OCI-LY7 (cell line): ENCODE results near the gene ZBTB33. TPM values are rescaled to one million over a fixed set of nuclear protein-coding genes. Genes with fewer than 3 reads are reported as not detected.

Experiments
- BruUV-seq: library from RNA; stranded (reverse); fragments of 400-500 nt; replicated peaks from 2 replicates; lab custom pipeline; 2021; lab: Mats Ljungman, UMichigan
- CTCF ChIA-PET: fragments of 300-600 bp; sonication (Branson Sonifier 250); formaldehyde crosslinking; loops from one replicate; lab custom pipeline; 2022; ENCODE audit warnings: antibody characterized with exemption; ENCODE audit not compliant: unreplicated experiment; lab: Charles Lee
- POLR2A ChIA-PET: fragments of 300-600 bp; sonication (Branson Sonifier 250); formaldehyde crosslinking; loops from one replicate; lab custom pipeline; 2022; ENCODE audit warnings: antibody characterized with exemption; lab: Charles Lee
- DNase-seq: peaks from one replicate; pipeline ENCODE4 v3.0.0-alpha.2; 2015; ENCODE audit warnings: low spot score
- H2AFZ ChIP-seq: fragments of 200-600 bp; sonication (generic), shearing (Covaris generic); 2 replicates; pipeline ENCODE4 v1.6.1; 2014; ENCODE audit warnings: mild to moderate bottlenecking, antibody characterized with exemption, low read length, moderate library complexity
- H3K27ac ChIP-seq: fragments of 200-600 bp; sonication (generic); 2 replicates; pipeline ENCODE4 v1.5.1; 2014; ENCODE audit warnings: mixed run types, low read depth, mild to moderate bottlenecking, moderate library complexity, low read length, inconsistent platforms; ENCODE audit not compliant: poor library complexity, severe bottlenecking
- H3K36me3 ChIP-seq: fragments of 200-600 bp; sonication (generic); 2 replicates; pipeline ENCODE4 v1.6.1; 2014; ENCODE audit warnings: mild to moderate bottlenecking, antibody characterized with exemption, low read length, moderate library complexity, mixed read lengths; ENCODE audit not compliant: insufficient read depth
- H3K4me1 ChIP-seq: fragments of 200-600 bp; sonication (generic); 2 replicates; pipeline ENCODE4 v1.5.1; 2014; ENCODE audit warnings: mild to moderate bottlenecking, low read length; ENCODE audit not compliant: insufficient read depth, poor library complexity, severe bottlenecking
- H3K4me2 ChIP-seq: fragments of 200-600 bp; sonication (generic); 2 replicates; pipeline ENCODE4 v1.6.1; 2014; ENCODE audit warnings: mild to moderate bottlenecking, low read length
- H3K4me3 ChIP-seq: fragments of 200-600 bp; sonication (generic); 2 replicates; pipeline ENCODE4 v1.5.1; 2014; ENCODE audit warnings: mild to moderate bottlenecking, low read depth, low read length; ENCODE audit not compliant: poor library complexity, severe bottlenecking
- H3K79me2 ChIP-seq: fragments of 200-600 bp; sonication (generic); 2 replicates; pipeline ENCODE4 v1.6.1; 2016; ENCODE audit warnings: low read depth, mild to moderate bottlenecking, low read length, moderate library complexity, mixed read lengths; ENCODE audit not compliant: insufficient read depth
- H3K9me2 ChIP-seq: fragments of 200-600 bp; sonication (generic); 2 replicates; pipeline ENCODE4 v1.6.1; 2016; ENCODE audit warnings: mild to moderate bottlenecking, low read length, mixed read lengths; ENCODE audit not compliant: insufficient read depth
- H3K9me3 ChIP-seq: fragments of 200-600 bp; sonication (generic); 2 replicates; pipeline ENCODE4 v1.6.1; 2014; ENCODE audit warnings: mild to moderate bottlenecking, mixed run types, low read length, mixed read lengths
- H4K20me1 ChIP-seq: fragments of 200-600 bp; sonication (generic); 2 replicates; pipeline ENCODE4 v1.6.1; 2014; ENCODE audit warnings: mild to moderate bottlenecking, antibody characterized with exemption, low read length, moderate library complexity, mixed read lengths; ENCODE audit not compliant: insufficient read depth
- EZH2phosphoT487 ChIP-seq: fragments of 200-600 bp; sonication (generic); IDR thresholded peaks from 2 replicates; pipeline ENCODE4 v1.6.1; 2018; ENCODE audit warnings: low read depth, borderline replicate concordance, mild to moderate bottlenecking, mixed run types, antibody characterized with exemption, low read length, moderate library complexity, mixed read lengths
- intact Hi-C: fragments of 100-400 bp; cut with micrococcal nuclease; formaldehyde crosslinking; loops from one replicate; pipeline ENCODE4 v1.10.0; 2022; ENCODE audit not compliant: unreplicated experiment
- total RNA-seq, 2 experiments: library from RNA; depleted of rRNA in 1 of 2; stranded (reverse); fragments of >200 nt in 1 of 2; shearing (Covaris generic) in 1 of 2; gene quantifications; 2 replicates each; pipeline ENCODE4 v1.2.3, GENCODE V29; 2014 to 2022
- TF ChIP-seq, protein P1 (sequence below): fragments of 200-600 bp; sonication (generic); conservative IDR thresholded peaks from 2 replicates; pipeline ENCODE4 v1.5.1; 2014; ENCODE audit warnings: mild to moderate bottlenecking, antibody characterized with exemption, low read length, moderate library complexity, mixed read lengths

Gene ZBTB33
- total RNA-seq, 2 experiments from 2014 or later, result 16.7 to 19.3 TPM

DNA sequence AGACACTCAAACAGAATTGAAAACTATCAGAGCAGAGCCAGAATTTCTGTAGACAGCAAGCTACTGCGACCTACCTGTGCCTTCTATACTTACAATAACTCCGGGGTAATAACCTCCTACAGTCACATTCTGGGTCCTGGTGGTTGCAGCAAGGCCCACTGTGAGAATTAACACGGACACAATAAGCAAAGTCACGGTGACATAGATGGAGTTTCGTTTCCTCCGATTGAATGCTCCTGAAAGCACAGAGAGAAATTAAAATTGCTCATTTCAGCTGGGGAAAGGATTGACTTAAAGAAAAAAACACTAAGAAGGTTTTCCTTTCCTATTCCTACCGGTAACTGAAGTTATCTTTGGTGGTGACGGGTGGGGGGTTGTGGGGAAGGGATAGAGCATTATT, 53.6 kb downstream of the ZBTB33 start:
- no TSS peak for BruUV-seq
- Histone ChIP-seq H3K9me3 (no peaks in the 10 kb centered on the region), H2AFZ (peak overlapping the region; percentile 46; the same call in 1 of the 2 replicates), H3K9me2 (no peaks in the 10 kb centered on the region), H3K4me2 (0 out of 2 replicates have a peak overlapping the region, but pooled peaks have one; percentile 0), H3K4me3 (no peak overlapping the region), H3K27ac (no peak overlapping the region), H3K36me3 (no peaks in the 10 kb centered on the region), H4K20me1 (no peaks in the 10 kb centered on the region), H3K79me2 (no peaks in the 10 kb centered on the region), H3K4me1 (peaks cover 43% of the 10 kb centered on the region)
- POLR2A ChIA-PET, result interaction anchor here (0.8 kb wide), 1 partner anchor 324 kb away, joined by 4 read pairs; no protein-coding TSS in a partner anchor
- intact Hi-C loops, result loop anchor here (5.0 kb wide), 1 partner anchor 153 kb away; no protein-coding TSS in a partner anchor
- no peak for DNase-seq
- TF ChIP-seq EZH2phosphoT487, result no peak
- TF ChIP-seq, protein P1, sequence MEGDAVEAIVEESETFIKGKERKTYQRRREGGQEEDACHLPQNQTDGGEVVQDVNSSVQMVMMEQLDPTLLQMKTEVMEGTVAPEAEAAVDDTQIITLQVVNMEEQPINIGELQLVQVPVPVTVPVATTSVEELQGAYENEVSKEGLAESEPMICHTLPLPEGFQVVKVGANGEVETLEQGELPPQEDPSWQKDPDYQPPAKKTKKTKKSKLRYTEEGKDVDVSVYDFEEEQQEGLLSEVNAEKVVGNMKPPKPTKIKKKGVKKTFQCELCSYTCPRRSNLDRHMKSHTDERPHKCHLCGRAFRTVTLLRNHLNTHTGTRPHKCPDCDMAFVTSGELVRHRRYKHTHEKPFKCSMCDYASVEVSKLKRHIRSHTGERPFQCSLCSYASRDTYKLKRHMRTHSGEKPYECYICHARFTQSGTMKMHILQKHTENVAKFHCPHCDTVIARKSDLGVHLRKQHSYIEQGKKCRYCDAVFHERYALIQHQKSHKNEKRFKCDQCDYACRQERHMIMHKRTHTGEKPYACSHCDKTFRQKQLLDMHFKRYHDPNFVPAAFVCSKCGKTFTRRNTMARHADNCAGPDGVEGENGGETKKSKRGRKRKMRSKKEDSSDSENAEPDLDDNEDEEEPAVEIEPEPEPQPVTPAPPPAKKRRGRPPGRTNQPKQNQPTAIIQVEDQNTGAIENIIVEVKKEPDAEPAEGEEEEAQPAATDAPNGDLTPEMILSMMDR, result no peak
- CTCF ChIA-PET, result no interaction called here

DNA sequence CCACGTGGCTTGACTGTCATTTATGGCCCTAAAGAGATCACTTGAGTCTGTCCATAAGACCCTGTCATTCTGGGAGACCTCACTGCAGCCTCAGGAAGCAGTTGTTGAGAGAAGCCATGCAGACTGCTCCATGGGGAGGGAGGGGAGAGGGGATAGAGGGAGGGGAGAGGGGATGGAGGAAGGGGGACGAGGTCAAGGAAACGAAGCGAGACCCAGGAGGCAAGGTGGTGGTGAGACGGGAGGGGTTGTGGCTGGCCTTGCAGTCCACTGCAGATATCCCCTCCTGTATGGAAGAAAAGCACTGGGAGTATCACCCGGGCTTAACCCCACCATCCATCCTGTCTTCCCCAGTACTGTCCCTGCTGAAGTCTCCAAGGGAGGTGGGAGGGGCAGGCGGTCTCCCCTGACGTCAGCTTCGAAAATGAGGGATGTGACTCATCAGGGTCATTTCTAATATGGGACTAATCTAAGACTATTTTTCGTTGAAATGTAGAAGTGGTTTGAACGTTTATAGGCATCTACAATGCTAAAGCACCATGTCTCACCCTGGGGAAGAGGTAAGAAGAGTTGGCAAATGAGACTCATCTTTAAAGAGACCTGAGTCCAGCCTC, 55.0 kb downstream of the ZBTB33 start:
- no peaks in the 10 kb centered on the region for H3K9me2 ChIP-seq
- no peak overlapping the region for H3K4me3 ChIP-seq

DNA sequence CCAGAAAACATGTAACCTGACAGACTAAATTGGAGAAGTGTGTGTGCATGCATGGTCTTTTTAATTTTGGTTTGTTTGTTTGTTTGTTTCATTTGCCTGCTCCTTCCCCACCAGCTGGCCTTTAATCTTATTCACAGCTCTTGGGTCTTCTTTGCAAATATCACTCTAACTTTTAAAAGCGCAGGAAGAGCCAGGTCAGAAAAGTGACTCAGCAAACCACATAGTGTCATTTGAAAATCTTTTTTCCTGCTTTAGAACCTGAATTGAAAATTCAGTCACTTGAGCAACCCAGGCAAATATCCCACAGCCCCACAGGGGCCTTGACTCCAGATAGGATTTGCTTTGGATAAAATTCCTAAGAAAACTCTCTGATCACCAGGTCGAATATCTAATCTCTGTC, 56.0 kb downstream of the ZBTB33 start:
- Histone ChIP-seq H3K4me1 (peaks cover 32% of the 10 kb centered on the region), H3K9me2 (no peaks in the 10 kb centered on the region), H3K4me3 (no peak overlapping the region), H3K9me3 (no peaks in the 10 kb centered on the region), H3K4me2 (no peak overlapping the region), H3K36me3 (no peaks in the 10 kb centered on the region), H3K27ac (no peak overlapping the region), H3K79me2 (no peaks in the 10 kb centered on the region), H2AFZ (no peak overlapping the region), H4K20me1 (no peaks in the 10 kb centered on the region)
- DNase-seq, result no peak
- ChIA-PET POLR2A (no interaction called here), CTCF (no interaction called here)
- BruUV-seq, result no TSS peak
- TF ChIP-seq, protein P1, result no peak
- no peak for TF ChIP-seq EZH2phosphoT487
- intact Hi-C loops, result no loop called here

More for the DNA sequence above, 55.0 kb downstream of the ZBTB33 start:
- POLR2A ChIA-PET, result no interaction called here
- Histone ChIP-seq H3K79me2 (no peaks in the 10 kb centered on the region), H3K4me2 (no peak overlapping the region), H3K36me3 (no peaks in the 10 kb centered on the region), H3K9me3 (no peaks in the 10 kb centered on the region), H3K27ac (no peak overlapping the region), H2AFZ (peak overlapping the region; percentile 31; the same call in 1 of the 2 replicates), H4K20me1 (no peaks in the 10 kb centered on the region), H3K4me1 (peaks cover 42% of the 10 kb centered on the region)
- DNase-seq, result no peak
- CTCF ChIA-PET, result no interaction called here
- TF ChIP-seq, protein P1, result no peak
- TF ChIP-seq EZH2phosphoT487, result no peak
- no TSS peak for BruUV-seq
- intact Hi-C loops, result no loop called here
